Keratinocyte (primary cell): ENCODE data around the gene OLFML2B. TPM values are rescaled to one million over a fixed set of nuclear protein-coding genes. Genes with fewer than 3 reads are reported as not detected.

Experiments used
- DNase-seq: peaks from one replicate; pipeline ENCODE4 v3.0.0-alpha.2; 2011; ENCODE audit warnings: low read depth, missing footprints, low spot score
- FAIRE-seq: peaks from 2 replicates; lab custom pipeline; 2011; peaks lifted over from hg19 to GRCh38; lab: Jason Lieb, UNC
- H2AFZ ChIP-seq: 2 replicates; pipeline ENCODE4 v1.6.0; 2012; ENCODE audit warnings: low read length, control low read depth, inconsistent platforms; ENCODE audit not compliant: control insufficient read depth
- H3K27ac ChIP-seq: 2 replicates; pipeline ENCODE4 v1.5.1; 2011; ENCODE audit warnings: low read length; ENCODE audit not compliant: control insufficient read depth, insufficient read depth
- H3K27me3 ChIP-seq: 3 replicates; pipeline ENCODE4 v1.6.0; 2011; ENCODE audit warnings: low read length; ENCODE audit not compliant: control insufficient read depth, insufficient read depth; ENCODE audit errors: extremely low read depth
- H3K36me3 ChIP-seq, 2 experiments: 2 replicates in 1 of 2; 3 replicates in 1 of 2; pipeline ENCODE4 v1.5.1; 2011; ENCODE audit warnings: low read length in 2 of 2, mild to moderate bottlenecking in 1 of 2; ENCODE audit not compliant: control insufficient read depth in 2 of 2, insufficient read depth in 2 of 2; ENCODE audit errors: extremely low read depth in 1 of 2
- H3K4me1 ChIP-seq: 3 replicates; pipeline ENCODE4 v1.5.1; 2011; ENCODE audit warnings: low read length; ENCODE audit not compliant: control insufficient read depth, insufficient read depth; ENCODE audit errors: extremely low read depth
- H3K4me2 ChIP-seq: 3 replicates; pipeline ENCODE4 v1.6.0; 2011; ENCODE audit warnings: low read depth, low read length; ENCODE audit not compliant: control insufficient read depth, insufficient read depth; ENCODE audit errors: extremely low read depth
- H3K4me3 ChIP-seq, 3 experiments: fragments of 200-600 bp in 1 of 3; sonication (generic) in 1 of 3; 2 replicates in 2 of 3; 3 replicates in 1 of 3; pipeline ENCODE4 v1.5.1; 2011 to 2016; ENCODE audit warnings: low read length in 3 of 3, mild to moderate bottlenecking in 3 of 3, control low read depth in 2 of 3, inconsistent platforms in 1 of 3, low read depth in 1 of 3, mixed read lengths in 1 of 3, mixed run types in 1 of 3, moderate library complexity in 1 of 3; ENCODE audit not compliant: control insufficient read depth in 2 of 3, insufficient read depth in 2 of 3; ENCODE audit errors: extremely low read depth in 1 of 3
- H3K79me2 ChIP-seq: 2 replicates; pipeline ENCODE4 v1.6.0; 2012; ENCODE audit warnings: low read length; ENCODE audit not compliant: control insufficient read depth, insufficient read depth
- H3K9ac ChIP-seq: 3 replicates; pipeline ENCODE4 v1.6.0; 2011; ENCODE audit warnings: low read length; ENCODE audit not compliant: control insufficient read depth, insufficient read depth; ENCODE audit errors: extremely low read depth
- H3K9me1 ChIP-seq: 3 replicates; pipeline ENCODE4 v1.6.0; 2011; ENCODE audit warnings: low read length; ENCODE audit not compliant: control insufficient read depth, insufficient read depth; ENCODE audit errors: extremely low read depth
- H3K9me3 ChIP-seq: 2 replicates; pipeline ENCODE4 v1.5.1; 2012; ENCODE audit warnings: low read depth, low read length; ENCODE audit not compliant: control insufficient read depth
- H4K20me1 ChIP-seq: 3 replicates; pipeline ENCODE4 v1.6.0; 2011; ENCODE audit warnings: low read length; ENCODE audit not compliant: control insufficient read depth, insufficient read depth; ENCODE audit errors: extremely low read depth
- CTCF ChIP-seq, 3 experiments: IDR thresholded peaks in 1 of 3; conservative IDR thresholded peaks in 1 of 3; optimal IDR thresholded peaks in 1 of 3; 2 replicates in 2 of 3; 3 replicates in 1 of 3; pipeline versions ENCODE3 to v1.5.1; 2011; ENCODE audit warnings: low read length in 3 of 3, mild to moderate bottlenecking in 3 of 3, moderate library complexity in 2 of 3, control low read depth in 1 of 3, inconsistent platforms in 1 of 3; ENCODE audit not compliant: insufficient read depth in 2 of 3; ENCODE audit errors: extremely low read depth in 1 of 3
- EZH2 ChIP-seq: IDR thresholded peaks from one replicate; pipeline ENCODE4 v1.6.1; 2012; ENCODE audit warnings: inconsistent platforms, mild to moderate bottlenecking, low read length, moderate library complexity
- dilution Hi-C: fragments of 300-500 bp; cut with MboI; formaldehyde crosslinking; loops from one replicate; pipeline ENCODE4 v1.7.0; 2020; ENCODE audit warnings: low sequenced_read_pairs; ENCODE audit not compliant: extremely low pct_ligation_motif_present
- polyA plus RNA-seq, 5 experiments: library from polyadenylated mRNA; depleted of rRNA in 3 of 5; stranded (reverse) in 3 of 5; stranded (forward) in 1 of 5; unstranded in 1 of 5; fragments of >200 nt; gene quantifications; 1 replicate in 1 of 5; 2 replicates in 3 of 5; 3 replicates in 1 of 5; pipeline versions ENCODE4 v1.2.1 to v1.2.3, GENCODE V29; 2011 to 2012; ENCODE audit warnings: missing spikeins in 2 of 5, low read depth in 1 of 5, low replicate concordance in 1 of 5

OLFML2B gene
- polyA plus RNA-seq, 1 donor (not counting 4 experiments of a cell fraction or from before 2014, with no cell fraction given): not detected

GRCh38 chr1:161936786-161937185 lies 86.9 kb downstream of the OLFML2B start:
- TF ChIP-seq CTCF (optimal IDR thresholded peaks at IDR 0.05 in 1 of 3, IDR thresholded peaks at IDR 0.05 in 1 of 3, conservative IDR thresholded peaks at IDR 0.05 in 1 of 3; ENCODE audit: extremely low read depth in 1 of 3, insufficient read depth in 2 of 3, low read length in 3 of 3) (no peak), EZH2 (no peak)
- Histone ChIP-seq H3K4me1 (no peaks in the 10 kb centered on the region), H3K27me3 (no peaks in the 10 kb centered on the region), H3K9me1 (no peaks in the 10 kb centered on the region), H2AFZ (no peak overlapping the region), H3K79me2 (no peaks in the 10 kb centered on the region), H3K9me3 (no peaks in the 10 kb centered on the region), H3K9ac (no peak overlapping the region), H3K36me3 (no peaks in the 10 kb centered on the region), H4K20me1 (no peaks in the 10 kb centered on the region), H3K4me3 (no peak overlapping the region), H3K27ac (no peak overlapping the region), H3K4me2 (no peak overlapping the region)
- no peak for FAIRE-seq
- DNase-seq: no peak
- dilution Hi-C loops: no loop called here

DNA sequence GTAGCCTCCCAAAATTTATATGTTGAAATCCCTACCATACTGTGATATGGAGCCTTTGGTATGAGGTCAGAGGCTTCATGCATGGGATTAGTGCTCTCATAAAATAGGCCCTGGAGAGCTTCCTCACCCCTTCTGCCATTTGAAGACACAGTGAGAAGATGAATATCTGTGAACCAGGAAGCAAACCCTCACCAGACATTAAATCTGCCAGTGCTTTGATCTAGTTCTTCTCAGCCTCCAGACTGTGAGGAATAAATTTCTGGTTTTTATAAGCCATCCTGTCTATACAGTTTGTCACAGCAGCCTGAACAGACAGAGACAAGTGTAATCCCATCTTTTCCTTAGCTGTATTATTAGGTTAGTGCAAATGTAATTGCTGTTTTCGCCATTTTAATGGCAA lies 88.4 kb downstream of the OLFML2B start:
- dilution Hi-C loops: no loop called here

More for the DNA sequence above, 88.4 kb downstream of the OLFML2B start:
- Histone ChIP-seq H4K20me1 (no peaks in the 10 kb centered on the region), H3K27me3 (no peaks in the 10 kb centered on the region), H3K9ac (no peak overlapping the region), H3K4me1 (no peaks in the 10 kb centered on the region), H3K79me2 (no peaks in the 10 kb centered on the region), H3K9me3 (no peaks in the 10 kb centered on the region), H3K27ac (no peak overlapping the region), H3K4me2 (no peak overlapping the region), H3K36me3 (no peaks in the 10 kb centered on the region), H3K4me3 (no peak overlapping the region), H3K9me1 (no peaks in the 10 kb centered on the region), H2AFZ (no peak overlapping the region)
- DNase-seq (no peak), FAIRE-seq (no peak)
- no peak for TF ChIP-seq EZH2
- TF ChIP-seq CTCF (optimal IDR thresholded peaks at IDR 0.05 in 1 of 3, IDR thresholded peaks at IDR 0.05 in 1 of 3, conservative IDR thresholded peaks at IDR 0.05 in 1 of 3; ENCODE audit: extremely low read depth in 1 of 3, insufficient read depth in 2 of 3, low read length in 3 of 3): no peak
